Keratinocyte (primary cell): Measurements from ENCODE around the gene LSAMP. TPM values are rescaled to one million over a fixed set of nuclear protein-coding genes. Genes with fewer than 3 reads are reported as not detected.

Experiments
- DNase-seq: peaks from one replicate; pipeline ENCODE4 v3.0.0-alpha.2; 2011; ENCODE audit warnings: low read depth, missing footprints, low spot score
- FAIRE-seq: peaks from 2 replicates; lab custom pipeline; 2011; peaks lifted over from hg19 to GRCh38; lab: Jason Lieb, UNC
- H2AFZ ChIP-seq: 2 replicates; pipeline ENCODE4 v1.6.0; 2012; ENCODE audit warnings: low read length, control low read depth, inconsistent platforms; ENCODE audit not compliant: control insufficient read depth
- H3K27ac ChIP-seq: 2 replicates; pipeline ENCODE4 v1.5.1; 2011; ENCODE audit warnings: low read length; ENCODE audit not compliant: control insufficient read depth, insufficient read depth
- H3K27me3 ChIP-seq: 3 replicates; pipeline ENCODE4 v1.6.0; 2011; ENCODE audit warnings: low read length; ENCODE audit not compliant: control insufficient read depth, insufficient read depth; ENCODE audit errors: extremely low read depth
- H3K36me3 ChIP-seq, 2 experiments: 2 replicates in 1 of 2; 3 replicates in 1 of 2; pipeline ENCODE4 v1.5.1; 2011; ENCODE audit warnings: low read length in 2 of 2, mild to moderate bottlenecking in 1 of 2; ENCODE audit not compliant: control insufficient read depth in 2 of 2, insufficient read depth in 2 of 2; ENCODE audit errors: extremely low read depth in 1 of 2
- H3K4me1 ChIP-seq: 3 replicates; pipeline ENCODE4 v1.5.1; 2011; ENCODE audit warnings: low read length; ENCODE audit not compliant: control insufficient read depth, insufficient read depth; ENCODE audit errors: extremely low read depth
- H3K4me2 ChIP-seq: 3 replicates; pipeline ENCODE4 v1.6.0; 2011; ENCODE audit warnings: low read depth, low read length; ENCODE audit not compliant: control insufficient read depth, insufficient read depth; ENCODE audit errors: extremely low read depth
- H3K4me3 ChIP-seq, 3 experiments: fragments of 200-600 bp in 1 of 3; sonication (generic) in 1 of 3; 2 replicates in 2 of 3; 3 replicates in 1 of 3; pipeline ENCODE4 v1.5.1; 2011 to 2016; ENCODE audit warnings: low read length in 3 of 3, mild to moderate bottlenecking in 3 of 3, control low read depth in 2 of 3, inconsistent platforms in 1 of 3, low read depth in 1 of 3, mixed read lengths in 1 of 3, mixed run types in 1 of 3, moderate library complexity in 1 of 3; ENCODE audit not compliant: control insufficient read depth in 2 of 3, insufficient read depth in 2 of 3; ENCODE audit errors: extremely low read depth in 1 of 3
- H3K79me2 ChIP-seq: 2 replicates; pipeline ENCODE4 v1.6.0; 2012; ENCODE audit warnings: low read length; ENCODE audit not compliant: control insufficient read depth, insufficient read depth
- H3K9ac ChIP-seq: 3 replicates; pipeline ENCODE4 v1.6.0; 2011; ENCODE audit warnings: low read length; ENCODE audit not compliant: control insufficient read depth, insufficient read depth; ENCODE audit errors: extremely low read depth
- H3K9me1 ChIP-seq: 3 replicates; pipeline ENCODE4 v1.6.0; 2011; ENCODE audit warnings: low read length; ENCODE audit not compliant: control insufficient read depth, insufficient read depth; ENCODE audit errors: extremely low read depth
- H3K9me3 ChIP-seq: 2 replicates; pipeline ENCODE4 v1.5.1; 2012; ENCODE audit warnings: low read depth, low read length; ENCODE audit not compliant: control insufficient read depth
- H4K20me1 ChIP-seq: 3 replicates; pipeline ENCODE4 v1.6.0; 2011; ENCODE audit warnings: low read length; ENCODE audit not compliant: control insufficient read depth, insufficient read depth; ENCODE audit errors: extremely low read depth
- CTCF ChIP-seq, 3 experiments: IDR thresholded peaks in 1 of 3; conservative IDR thresholded peaks in 1 of 3; optimal IDR thresholded peaks in 1 of 3; 2 replicates in 2 of 3; 3 replicates in 1 of 3; pipeline versions ENCODE3 to v1.5.1; 2011; ENCODE audit warnings: low read length in 3 of 3, mild to moderate bottlenecking in 3 of 3, moderate library complexity in 2 of 3, control low read depth in 1 of 3, inconsistent platforms in 1 of 3; ENCODE audit not compliant: insufficient read depth in 2 of 3; ENCODE audit errors: extremely low read depth in 1 of 3
- EZH2 ChIP-seq: IDR thresholded peaks from one replicate; pipeline ENCODE4 v1.6.1; 2012; ENCODE audit warnings: inconsistent platforms, mild to moderate bottlenecking, low read length, moderate library complexity
- dilution Hi-C: fragments of 300-500 bp; cut with MboI; formaldehyde crosslinking; loops from one replicate; pipeline ENCODE4 v1.7.0; 2020; ENCODE audit warnings: low sequenced_read_pairs; ENCODE audit not compliant: extremely low pct_ligation_motif_present
- polyA plus RNA-seq, 5 experiments: library from polyadenylated mRNA; depleted of rRNA in 3 of 5; stranded (reverse) in 3 of 5; stranded (forward) in 1 of 5; unstranded in 1 of 5; fragments of >200 nt; gene quantifications; 1 replicate in 1 of 5; 2 replicates in 3 of 5; 3 replicates in 1 of 5; pipeline versions ENCODE4 v1.2.1 to v1.2.3, GENCODE V29; 2011 to 2012; ENCODE audit warnings: missing spikeins in 2 of 5, low read depth in 1 of 5, low replicate concordance in 1 of 5

LSAMP gene
- polyA plus RNA-seq, 1 donor (not counting 4 experiments of a cell fraction or from before 2014, with no cell fraction given) = 0.12 TPM

- H3K9me1 ChIP-seq = no peaks in the 10 kb centered on the region
- H3K36me3 ChIP-seq = no peaks in the 10 kb centered on the region
- no peaks in the 10 kb centered on the region for H3K27me3 ChIP-seq
- dilution Hi-C loops = no loop called here
- no peaks in the 10 kb centered on the region for H3K4me1 ChIP-seq
- FAIRE-seq (no peak), DNase-seq (no peak)
- no peak overlapping the region for H3K27ac ChIP-seq
- no peaks in the 10 kb centered on the region for H4K20me1 ChIP-seq
- no peaks in the 10 kb centered on the region for H3K79me2 ChIP-seq
- no peaks in the 10 kb centered on the region for H3K9me3 ChIP-seq
- H3K4me2 ChIP-seq = no peak overlapping the region
- H2AFZ ChIP-seq = no peak overlapping the region
- TF ChIP-seq EZH2 = no peak
- TF ChIP-seq CTCF (optimal IDR thresholded peaks at IDR 0.05 in 1 of 3, IDR thresholded peaks at IDR 0.05 in 1 of 3, conservative IDR thresholded peaks at IDR 0.05 in 1 of 3; ENCODE audit: extremely low read depth in 1 of 3, insufficient read depth in 2 of 3, low read length in 3 of 3) = no peak
- no peak overlapping the region for H3K4me3 ChIP-seq
- no peak overlapping the region for H3K9ac ChIP-seq
Observed at GRCh38 chr3:116165135-116165534, 280.2 kb downstream of the LSAMP start.

- Histone ChIP-seq H4K20me1 (no peaks in the 10 kb centered on the region), H3K9me3 (no peaks in the 10 kb centered on the region), H3K79me2 (no peaks in the 10 kb centered on the region), H3K4me2 (no peak overlapping the region), H3K9ac (no peak overlapping the region), H3K4me1 (no peaks in the 10 kb centered on the region), H3K27me3 (no peaks in the 10 kb centered on the region), H3K9me1 (no peaks in the 10 kb centered on the region), H3K27ac (no peak overlapping the region), H3K36me3 (no peaks in the 10 kb centered on the region), H3K4me3 (no peak overlapping the region), H2AFZ (no peak overlapping the region)
- no peak for DNase-seq
- TF ChIP-seq CTCF (optimal IDR thresholded peaks at IDR 0.05 in 1 of 3, IDR thresholded peaks at IDR 0.05 in 1 of 3, conservative IDR thresholded peaks at IDR 0.05 in 1 of 3; ENCODE audit: extremely low read depth in 1 of 3, insufficient read depth in 2 of 3, low read length in 3 of 3) (no peak), EZH2 (no peak)
- dilution Hi-C loops = no loop called here
- FAIRE-seq = no peak
Observed at GRCh38 chr3:116164039-116164438, 281.2 kb downstream of the LSAMP start.
